Measurements from ENCODE around the gene P2RY4.

The P2RY4 gene

GRCh38 chrX:70257423-70258288 is 2.3 kb downstream of the P2RY4 start:
- CTCF ChIA-PET, result no interaction called here
- no peak for DNase-seq (ENCODE audit: low spot score)
- no peak for TF ChIP-seq CTCF (conservative IDR thresholded peaks at IDR 0.05; ENCODE audit: low read depth)

GRCh38 chrX:70255452-70255851 is 4.6 kb downstream of the P2RY4 start:
- H3K27ac ChIP-seq, result no peak overlapping the region
- no peak for DNase-seq (ENCODE audit: low spot score)
- POLR2A ChIA-PET (ENCODE audit: low non-redundant PET), result no interaction called here
- CTCF ChIA-PET, result no interaction called here
- no peak for TF ChIP-seq CTCF (conservative IDR thresholded peaks at IDR 0.05; ENCODE audit: low read depth)

More at GRCh38 chrX:70257423-70258288, 2.3 kb downstream of the P2RY4 start:
- POLR2A ChIA-PET (ENCODE audit: low non-redundant PET), result no interaction called here
- H3K27ac ChIP-seq, result no peak overlapping the region

- TF ChIP-seq CTCF (conservative IDR thresholded peaks at IDR 0.05; ENCODE audit: low read depth), result no peak
- DNase-seq (ENCODE audit: low spot score), result no peak
- POLR2A ChIA-PET (ENCODE audit: low non-redundant PET), result no interaction called here
- no peak overlapping the region for H3K27ac ChIP-seq
- CTCF ChIA-PET, result no interaction called here
These were observed 5.1 kb downstream of the P2RY4 start for GRCh38 chrX:70254909-70255308.

- H3K27ac ChIP-seq, result no peak overlapping the region
- TF ChIP-seq CTCF (conservative IDR thresholded peaks at IDR 0.05; ENCODE audit: low read depth), result no peak
- ChIA-PET CTCF (no interaction called here), POLR2A (ENCODE audit: low non-redundant PET) (no interaction called here)
- DNase-seq (ENCODE audit: low spot score), result no peak
These were observed 6.0 kb downstream of the P2RY4 start for GRCh38 chrX:70254063-70254400.

- POLR2A ChIA-PET (ENCODE audit: low non-redundant PET), result no interaction called here
- peak; percentile 61 for DNase-seq (ENCODE audit: low spot score)
- no peak for TF ChIP-seq CTCF (conservative IDR thresholded peaks at IDR 0.05; ENCODE audit: low read depth)
- CTCF ChIA-PET, result no interaction called here
- H3K27ac ChIP-seq, result no peak overlapping the region
These were observed 6.5 kb downstream of the P2RY4 start for GRCh38 chrX:70253377-70254062.

GRCh38 chrX:70252491-70252890 is 7.5 kb downstream of the P2RY4 start:
- ChIA-PET CTCF (no interaction called here), POLR2A (ENCODE audit: low non-redundant PET) (no interaction called here)
- TF ChIP-seq CTCF (conservative IDR thresholded peaks at IDR 0.05; ENCODE audit: low read depth), result no peak
- no peak for DNase-seq (ENCODE audit: low spot score)
- no peak overlapping the region for H3K27ac ChIP-seq

Data from RWPE1 (cell line).